Natural killer cell treated with Interleukin-12 subunit alpha and Interleukin-12 subunit beta and Interleukin-15 and Interleukin-18, amount 100 ng/mL, for 72 hours (primary cell): ENCODE measurements around the gene MAG. TPM values are rescaled to one million over a fixed set of nuclear protein-coding genes. Genes with fewer than 3 reads are reported as not detected.

Experiments used
- ATAC-seq, 2 donors: fragments of 150-1000 bp; cut with Tn5 transposase in 1 of 2; sonication (Bioruptor Pico), chemical (Tn5 transposase) in 1 of 2; 2 replicates each; pipeline ENCODE4 v1.10.0; 2021
- DNase-seq: peaks from one replicate; pipeline ENCODE4 v3.0.0; 2022; ENCODE audit warnings: low spot score
- H3K27ac Mint-ChIP-seq, 2 donors: 1 replicate in 1 of 2; 2 replicates in 1 of 2; pipeline ENCODE4 v1.8.0; 2022; ENCODE audit warnings: mixed read lengths in 2 of 2, mild to moderate bottlenecking in 1 of 2, moderate library complexity in 1 of 2
- H3K27me3 Mint-ChIP-seq, 2 donors: 1 replicate in 1 of 2; 2 replicates in 1 of 2; pipeline ENCODE4 v1.8.0; 2022; ENCODE audit warnings: mixed read lengths in 2 of 2
- H3K36me3 Mint-ChIP-seq: one replicate; pipeline ENCODE4 v1.8.0; 2022; ENCODE audit warnings: mixed read lengths
- H3K4me1 Mint-ChIP-seq, 2 donors: 1 replicate in 1 of 2; 2 replicates in 1 of 2; pipeline ENCODE4 v1.8.0; 2022; ENCODE audit warnings: low read depth in 2 of 2, mixed read lengths in 2 of 2, mild to moderate bottlenecking in 1 of 2
- H3K4me3 Mint-ChIP-seq: one replicate; pipeline ENCODE4 v1.8.0; 2022; ENCODE audit warnings: mixed read lengths
- H3K9me3 Mint-ChIP-seq: 2 replicates; pipeline ENCODE4 v1.8.0; 2022; ENCODE audit warnings: mixed read lengths
- total RNA-seq, 2 donors: library from RNA; stranded (reverse); gene quantifications; one replicate each; pipeline ENCODE4 v1.2.3, GENCODE V29; 2022

Gene MAG
- total RNA-seq, 2 donors from 2014 or later = 0.38 TPM; not detected in 1

GRCh38 chr19:35304036-35304435, 12.1 kb downstream of the MAG start:
- Mint-ChIP-seq H3K27ac (no peak overlapping the region), H3K36me3 (no peaks in the 10 kb centered on the region), H3K4me1 (no peaks in the 10 kb centered on the region), H3K4me3 (no peak overlapping the region), H3K27me3 (peaks cover 0 to 8% of the 10 kb centered on the region in 2 donors), H3K9me3 (no peaks in the 10 kb centered on the region)
- DNase-seq = no peak
- ATAC-seq = no peak

GRCh38 chr19:35305181-35305580, 13.2 kb downstream of the MAG start:
- Mint-ChIP-seq H3K4me1 (no peaks in the 10 kb centered on the region), H3K36me3 (no peaks in the 10 kb centered on the region), H3K4me3 (no peak overlapping the region), H3K27ac (no peak overlapping the region), H3K27me3 (peaks cover 0 to 10% of the 10 kb centered on the region in 2 donors), H3K9me3 (no peaks in the 10 kb centered on the region)
- DNase-seq = no peak
- ATAC-seq = no peak

GRCh38 chr19:35306473-35307246, 14.7 kb downstream of the MAG start:
- Mint-ChIP-seq H3K9me3 (no peaks in the 10 kb centered on the region), H3K4me3 (no peak overlapping the region), H3K27me3 (peaks cover 0 to 10% of the 10 kb centered on the region in 2 donors), H3K27ac (peak overlapping the region in 1 of 2 donors; percentile 41), H3K36me3 (no peaks in the 10 kb centered on the region), H3K4me1 (peaks cover 0 to 4% of the 10 kb centered on the region in 2 donors)
- DNase-seq (no peak), ATAC-seq (no peak)

GRCh38 chr19:35307931-35308330, 16.0 kb downstream of the MAG start:
- peaks cover 0 to 4% of the 10 kb centered on the region in 2 donors for H3K4me1 Mint-ChIP-seq
- ATAC-seq = no peak
- peak overlapping the region in 1 of 2 donors; percentile 75 for H3K27ac Mint-ChIP-seq
- H3K9me3 Mint-ChIP-seq = no peaks in the 10 kb centered on the region
- H3K36me3 Mint-ChIP-seq = no peaks in the 10 kb centered on the region
- DNase-seq = no peak
- H3K27me3 Mint-ChIP-seq = peaks cover 0 to 10% of the 10 kb centered on the region in 2 donors
- H3K4me3 Mint-ChIP-seq = no peak overlapping the region

GRCh38 chr19:35308910-35309309, 16.9 kb downstream of the MAG start:
- peaks cover 0 to 8% of the 10 kb centered on the region in 2 donors for H3K27me3 Mint-ChIP-seq
- DNase-seq (no peak), ATAC-seq (no peak)
- H3K4me1 Mint-ChIP-seq = peaks cover 0 to 4% of the 10 kb centered on the region in 2 donors
- no peaks in the 10 kb centered on the region for H3K36me3 Mint-ChIP-seq
- H3K9me3 Mint-ChIP-seq = no peaks in the 10 kb centered on the region
- peak overlapping the region in 1 of 2 donors; percentile 64 for H3K27ac Mint-ChIP-seq
- no peak overlapping the region for H3K4me3 Mint-ChIP-seq

- DNase-seq = no peak
- ATAC-seq = no peak
- H3K9me3 Mint-ChIP-seq = no peaks in the 10 kb centered on the region
- peaks cover 0 to 9% of the 10 kb centered on the region in 2 donors for H3K27me3 Mint-ChIP-seq
- H3K36me3 Mint-ChIP-seq = no peaks in the 10 kb centered on the region
- no peak overlapping the region for H3K4me3 Mint-ChIP-seq
- H3K27ac Mint-ChIP-seq = peak overlapping the region in 1 of 2 donors; percentile 64
- H3K4me1 Mint-ChIP-seq = peaks cover 0 to 4% of the 10 kb centered on the region in 2 donors
These were observed 17.7 kb downstream of the MAG start for GRCh38 chr19:35309481-35310279.

- H3K27me3 Mint-ChIP-seq = peaks cover 0 to 10% of the 10 kb centered on the region in 2 donors
- peaks cover 0 to 4% of the 10 kb centered on the region in 2 donors for H3K4me1 Mint-ChIP-seq
- H3K9me3 Mint-ChIP-seq = no peaks in the 10 kb centered on the region
- ATAC-seq = no peak
- no peak overlapping the region for H3K27ac Mint-ChIP-seq
- H3K36me3 Mint-ChIP-seq = no peaks in the 10 kb centered on the region
- H3K4me3 Mint-ChIP-seq = no peak overlapping the region
- DNase-seq = no peak
These were observed 18.4 kb downstream of the MAG start for GRCh38 chr19:35310331-35310730.

- no peak overlapping the region for H3K4me3 Mint-ChIP-seq
- H3K4me1 Mint-ChIP-seq = peaks cover 0 to 4% of the 10 kb centered on the region in 2 donors
- ATAC-seq = no peak
- no peak for DNase-seq
- no peak overlapping the region for H3K27ac Mint-ChIP-seq
- H3K9me3 Mint-ChIP-seq = no peaks in the 10 kb centered on the region
- H3K36me3 Mint-ChIP-seq = no peaks in the 10 kb centered on the region
- peaks cover 0 to 10% of the 10 kb centered on the region in 2 donors for H3K27me3 Mint-ChIP-seq
These were observed 19.0 kb downstream of the MAG start for GRCh38 chr19:35310811-35311465.

GRCh38 chr19:35311901-35312665, 20.1 kb downstream of the MAG start:
- H3K9me3 Mint-ChIP-seq = no peaks in the 10 kb centered on the region
- DNase-seq (no peak), ATAC-seq (no peak)
- H3K4me3 Mint-ChIP-seq = no peak overlapping the region
- H3K27me3 Mint-ChIP-seq = peaks cover 0 to 10% of the 10 kb centered on the region in 2 donors
- no peaks in the 10 kb centered on the region for H3K36me3 Mint-ChIP-seq
- no peak overlapping the region for H3K27ac Mint-ChIP-seq
- peaks cover 0 to 4% of the 10 kb centered on the region in 2 donors for H3K4me1 Mint-ChIP-seq

GRCh38 chr19:35313587-35313986, 21.6 kb downstream of the MAG start:
- DNase-seq (no peak), ATAC-seq (no peak)
- H3K36me3 Mint-ChIP-seq = no peaks in the 10 kb centered on the region
- peaks cover 2 to 6% of the 10 kb centered on the region in 2 donors for H3K4me1 Mint-ChIP-seq
- no peak overlapping the region for H3K27ac Mint-ChIP-seq
- no peak overlapping the region for H3K4me3 Mint-ChIP-seq
- H3K27me3 Mint-ChIP-seq = peaks cover 0 to 6% of the 10 kb centered on the region in 2 donors
- H3K9me3 Mint-ChIP-seq = no peaks in the 10 kb centered on the region

- Mint-ChIP-seq H3K27ac (peak overlapping the region in 1 of 2 donors; percentile 28), H3K4me3 (no peak overlapping the region), H3K27me3 (peaks cover 0 to 6% of the 10 kb centered on the region in 2 donors), H3K36me3 (no peaks in the 10 kb centered on the region), H3K4me1 (peaks cover 6 to 10% of the 10 kb centered on the region in 2 donors), H3K9me3 (no peaks in the 10 kb centered on the region)
- ATAC-seq (no peak), DNase-seq (no peak)
These were observed 22.1 kb downstream of the MAG start for GRCh38 chr19:35314031-35314430.

- DNase-seq = no peak
- Mint-ChIP-seq H3K9me3 (no peaks in the 10 kb centered on the region), H3K27ac (peak overlapping the region in 1 of 2 donors; percentile 28), H3K36me3 (no peaks in the 10 kb centered on the region), H3K4me3 (no peak overlapping the region), H3K4me1 (peaks cover 6 to 12% of the 10 kb centered on the region in 2 donors), H3K27me3 (peaks cover 0 to 4% of the 10 kb centered on the region in 2 donors)
- no peak for ATAC-seq
These were observed 23.0 kb downstream of the MAG start for GRCh38 chr19:35314858-35315470.

GRCh38 chr19:35315883-35316282, 23.9 kb downstream of the MAG start:
- Mint-ChIP-seq H3K36me3 (no peaks in the 10 kb centered on the region), H3K9me3 (no peaks in the 10 kb centered on the region), H3K27ac (no peak overlapping the region), H3K4me1 (peaks cover 6 to 13% of the 10 kb centered on the region in 2 donors), H3K4me3 (no peak overlapping the region), H3K27me3 (peaks cover 0 to 4% of the 10 kb centered on the region in 2 donors)
- DNase-seq = no peak
- no peak for ATAC-seq
